Hematopoietic multipotent progenitor cell treated with erythropoietin and hydrocortisone succinate and interleukin-3 and kit ligand, for 4 days (in vitro differentiated cells): ENCODE data around the gene STARD6.
A peak's percentile ranks its signal among the peaks of the same experiment; 100 is the strongest.
"Not testable (repeated sequence)": the region's sequence is repeated elsewhere in the genome, so short reads cannot be mapped to it uniquely, and the experiment has no call there.

ENCODE experiments used
- DNase-seq: peaks from one replicate; pipeline ENCODE4 v3.0.0-alpha.2; 2015

STARD6 gene

DNA sequence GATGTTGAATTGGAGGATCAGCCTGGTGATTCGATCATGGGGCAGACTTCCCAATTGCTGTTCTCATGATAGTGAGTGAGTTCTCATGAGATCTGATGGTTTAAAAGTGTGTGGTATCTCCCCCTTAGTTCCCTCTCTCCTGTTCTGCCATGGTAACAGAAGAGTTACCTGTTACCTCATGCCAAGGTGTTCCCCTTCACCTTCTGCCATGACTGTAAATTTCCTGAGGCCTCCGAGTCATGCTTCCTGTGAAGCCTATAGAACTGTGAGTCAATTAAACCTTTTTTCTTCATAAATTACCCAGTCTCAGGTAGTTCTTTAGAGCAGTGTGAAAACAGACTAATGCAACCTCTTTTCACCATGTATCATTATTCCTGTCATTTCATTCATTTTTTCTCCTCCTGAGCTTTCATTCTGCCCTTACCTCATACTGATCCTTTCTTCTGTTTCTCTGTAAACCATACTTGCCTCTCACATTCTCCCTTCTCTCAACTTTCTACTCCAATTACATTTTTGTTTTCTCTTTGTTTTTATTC lies 22.0 kb downstream of the STARD6 start:
- no peak for DNase-seq

DNA sequence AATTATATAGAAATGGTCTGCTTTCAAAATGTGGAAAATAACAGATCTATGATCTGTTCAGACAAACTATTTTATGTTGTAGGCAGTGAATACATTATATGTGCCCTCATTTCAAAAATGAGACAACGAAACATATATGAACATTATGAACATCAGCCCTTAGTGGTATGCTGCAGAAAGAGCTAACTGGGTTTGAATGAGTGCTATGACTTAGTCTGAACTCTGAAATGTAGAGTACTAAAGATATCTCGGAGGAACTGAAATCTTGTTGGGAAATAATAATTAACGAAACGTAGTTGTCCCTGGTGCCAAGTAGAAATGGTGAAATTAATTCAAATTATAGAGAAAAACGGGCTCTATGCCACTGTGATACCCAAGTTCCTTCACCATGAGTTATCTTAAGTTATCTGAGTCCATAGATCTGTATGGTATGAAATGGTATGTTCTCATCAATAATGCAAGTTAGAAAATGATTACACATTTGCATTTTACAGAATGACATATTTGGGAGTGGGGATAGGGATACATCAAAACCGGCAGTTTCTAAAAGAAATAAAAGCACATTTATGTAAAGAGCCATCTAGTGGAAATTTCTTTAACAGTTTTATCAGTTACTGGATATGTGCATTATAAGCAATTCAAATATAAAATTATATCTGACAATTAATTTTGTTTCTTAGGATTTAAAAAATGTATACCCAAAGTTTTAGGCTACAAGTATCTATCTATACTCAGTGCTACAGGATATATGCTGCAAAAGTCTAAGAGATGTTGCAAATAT lies 26.7 kb downstream of the STARD6 start:
- DNase-seq, result peak; percentile 15

DNA sequence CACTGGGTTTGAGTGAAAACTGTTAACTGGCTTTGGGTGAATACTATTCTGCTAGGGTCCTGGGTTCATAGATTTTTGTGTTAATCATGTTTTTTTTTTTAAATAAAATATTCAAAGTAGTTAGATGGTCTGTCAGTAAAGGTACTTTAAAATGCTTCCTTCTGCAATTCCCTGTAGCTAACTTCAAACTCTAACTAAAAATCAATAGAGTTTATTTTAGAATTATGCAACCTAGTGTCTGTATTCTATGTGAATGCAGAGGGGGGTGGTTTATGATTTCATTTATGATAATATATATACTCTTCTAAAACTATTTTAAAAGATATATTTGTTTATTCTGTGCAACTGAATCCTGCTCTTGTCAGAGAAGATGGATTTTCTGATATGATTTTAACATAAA lies 27.9 kb downstream of the STARD6 start:
- no peak for DNase-seq

DNA sequence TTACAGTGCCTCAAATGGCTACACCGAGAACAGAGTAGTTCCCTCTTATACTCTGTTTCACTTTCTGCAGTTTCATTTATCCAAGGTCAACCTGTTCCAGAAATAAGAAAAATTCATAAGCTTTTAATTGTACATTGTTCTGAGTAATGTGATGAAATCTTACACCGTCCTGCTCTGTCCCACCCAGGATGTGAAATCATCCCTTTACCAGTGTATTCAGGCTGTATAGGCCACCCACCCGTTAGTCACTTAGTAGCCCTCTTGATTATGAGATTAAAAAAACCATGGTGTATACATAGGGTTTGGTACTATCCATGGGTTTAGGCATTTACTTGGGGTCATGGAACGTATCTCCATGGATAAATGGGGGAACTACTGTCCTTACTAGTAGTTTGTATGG lies 29.8 kb downstream of the STARD6 start:
- no peak for DNase-seq

DNA sequence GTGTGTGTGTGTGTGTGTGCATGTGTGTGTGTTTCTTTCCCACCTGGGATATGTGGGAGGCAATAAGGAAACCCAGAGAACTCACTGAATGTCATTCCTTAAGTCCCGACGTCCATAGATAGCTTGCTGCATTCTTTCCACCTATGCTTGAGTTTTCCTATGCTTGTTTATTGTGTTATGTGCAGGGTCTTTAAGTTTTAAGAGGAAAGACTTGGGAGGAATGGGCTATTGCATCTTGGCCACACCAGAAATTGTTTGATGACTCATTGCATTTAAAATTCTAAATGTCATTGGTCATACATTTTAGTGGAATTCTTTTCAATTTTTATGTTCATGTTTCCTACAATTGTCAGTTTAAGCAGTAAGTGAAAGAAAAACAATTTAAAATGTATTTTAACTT lies 33.7 kb downstream of the STARD6 start:
- no peak for DNase-seq

DNA sequence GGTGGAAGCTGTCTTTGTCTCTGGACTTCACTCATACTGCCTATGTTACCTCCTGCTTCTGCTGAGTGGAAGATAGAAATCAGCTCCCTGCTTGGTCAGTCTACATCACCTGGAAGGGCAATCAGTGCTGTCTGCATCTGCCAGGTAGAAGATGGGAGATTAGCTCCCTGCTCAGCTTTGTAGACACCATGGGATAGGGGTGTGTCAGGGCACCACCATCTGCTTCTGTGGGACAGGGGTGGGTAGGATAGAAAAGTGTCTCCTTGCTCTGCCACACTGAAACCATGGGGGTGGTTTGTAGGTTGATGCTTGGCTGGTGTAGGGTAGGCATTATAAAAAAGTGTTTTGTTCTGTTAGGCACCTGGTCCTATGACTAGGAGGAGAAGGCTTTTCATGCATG lies 34.1 kb downstream of the STARD6 start:
- DNase-seq, result no peak

DNA sequence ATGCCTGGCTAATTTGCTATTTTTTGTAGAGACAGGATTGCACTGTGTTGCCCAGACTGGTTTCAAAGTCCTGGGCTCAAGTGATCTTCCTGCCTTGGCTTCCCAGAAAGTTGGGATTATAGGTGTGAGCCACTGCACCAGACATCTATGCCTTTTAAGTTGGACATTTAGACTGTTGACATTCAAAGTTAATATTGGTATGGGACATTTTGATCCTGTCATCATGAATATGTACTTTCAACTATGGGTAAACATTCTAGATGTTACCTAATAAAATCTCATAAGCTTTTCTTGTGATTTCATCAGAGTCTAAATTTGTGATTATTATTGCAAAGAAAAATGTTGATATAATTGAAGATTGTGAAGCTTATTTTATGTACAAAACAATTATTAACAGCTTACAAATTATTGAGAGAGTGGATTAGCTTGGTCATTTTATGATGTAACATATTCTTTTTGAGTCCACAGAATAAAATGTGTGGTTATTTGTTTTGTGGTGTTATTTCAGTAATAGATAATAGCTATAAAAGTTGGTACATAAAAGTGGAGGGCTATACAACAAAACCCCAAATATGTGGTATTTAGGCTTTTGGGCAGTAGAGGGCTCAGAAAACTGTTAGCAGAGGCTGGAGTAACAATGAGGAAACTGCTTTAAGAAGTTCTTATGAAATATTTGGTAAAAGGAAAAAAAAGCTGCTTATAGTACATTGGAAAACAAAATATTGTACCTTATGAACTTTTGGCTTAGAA lies 41.4 kb downstream of the STARD6 start:
- peak; percentile 13 for DNase-seq

DNA sequence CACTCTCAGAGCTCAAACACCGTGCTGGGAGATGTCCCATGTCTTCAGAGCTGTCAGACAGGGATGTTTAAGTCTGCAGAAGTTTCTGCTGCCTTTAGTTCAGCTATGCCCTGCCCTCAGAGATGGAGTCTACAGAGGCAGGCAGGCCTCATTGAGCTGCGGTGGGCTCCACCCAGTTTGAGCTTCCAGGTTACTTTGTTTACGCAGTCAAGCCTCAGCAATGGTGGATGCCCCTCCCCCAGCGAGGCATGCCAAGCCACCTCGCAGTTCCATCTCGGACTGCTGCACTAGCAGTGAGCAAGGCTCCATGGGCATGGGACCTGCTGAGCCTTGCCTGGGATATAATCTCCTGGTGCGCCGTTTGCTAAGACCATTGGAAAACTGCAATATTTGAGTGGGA lies 48.1 kb downstream of the STARD6 start:
- not testable (repeated sequence) for DNase-seq

DNA sequence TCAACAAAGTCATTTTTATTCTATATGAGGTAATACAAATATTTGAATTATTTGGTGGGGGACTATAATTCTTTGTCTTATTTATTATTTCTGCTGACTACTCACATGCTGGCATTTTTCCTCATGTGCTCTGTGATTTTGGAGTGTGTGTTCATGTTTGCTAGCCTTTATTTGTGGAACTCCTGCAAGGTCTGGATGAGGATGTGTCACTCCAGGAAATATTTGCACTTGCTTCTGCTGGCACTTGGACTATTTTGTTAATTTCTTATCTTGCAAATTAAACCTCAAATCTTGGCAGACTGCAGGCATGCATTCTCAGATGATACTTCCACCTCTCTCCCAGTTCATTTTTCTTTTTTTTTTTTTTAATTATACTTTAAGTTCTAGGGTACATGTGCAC lies 54.2 kb downstream of the STARD6 start:
- DNase-seq, result no peak

DNA sequence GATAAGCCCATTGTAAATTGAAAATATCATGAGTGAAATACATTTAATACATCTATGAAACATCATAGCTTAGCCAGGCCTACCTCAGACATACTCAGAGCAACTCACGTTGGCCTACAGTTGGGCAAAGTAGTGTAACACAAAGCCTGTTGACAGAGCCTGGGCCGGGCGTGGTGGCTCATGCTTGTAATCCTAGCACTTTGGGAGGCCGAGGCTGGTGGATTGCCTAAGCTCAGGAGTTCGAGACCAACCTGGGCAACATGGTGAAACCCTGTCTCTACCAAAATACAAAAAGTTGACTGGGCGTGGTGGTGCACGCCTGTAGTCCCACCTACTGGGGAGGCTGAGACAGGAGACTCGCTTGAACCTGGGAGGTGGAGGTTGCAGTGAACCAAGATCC lies 58.7 kb downstream of the STARD6 start:
- not testable (repeated sequence) for DNase-seq

DNA sequence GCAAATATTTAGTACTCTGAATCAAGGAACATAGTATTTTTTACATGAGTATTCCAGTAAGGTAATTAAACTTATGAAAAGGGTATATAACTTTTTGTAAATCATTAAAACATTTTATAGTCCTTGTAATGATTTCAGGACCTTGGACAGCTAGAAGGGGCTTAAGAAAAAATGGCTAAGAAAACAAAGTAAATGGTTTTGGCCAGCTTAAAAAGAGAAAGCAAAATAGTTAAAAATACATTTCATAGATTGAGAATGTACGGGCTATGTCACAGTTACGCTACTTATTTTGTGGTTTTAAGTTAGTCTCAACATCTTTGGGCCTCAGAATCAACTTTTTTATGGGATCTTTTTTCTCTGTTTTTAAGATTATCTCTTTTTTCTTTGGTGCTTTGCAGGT lies 61.6 kb downstream of the STARD6 start:
- DNase-seq, result peak; percentile 57

DNA sequence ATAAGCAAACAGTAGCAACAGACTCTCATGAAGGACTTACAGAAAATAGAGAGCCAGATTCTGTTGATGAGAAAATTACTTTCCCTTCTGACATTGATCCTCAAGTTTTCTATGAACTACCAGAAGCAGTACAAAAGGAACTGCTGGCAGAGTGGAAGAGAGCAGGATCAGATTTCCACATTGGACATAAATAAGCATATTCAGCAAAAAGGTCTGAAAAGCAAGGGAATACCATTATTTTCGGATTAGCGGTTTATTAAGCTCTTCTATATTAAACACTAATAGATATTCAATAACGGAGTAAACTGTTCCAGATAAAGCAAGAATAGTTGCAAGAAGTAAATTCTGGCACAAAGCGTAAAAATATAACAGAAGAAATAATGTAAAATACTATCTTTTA lies 63.4 kb downstream of the STARD6 start:
- DNase-seq, result no peak

DNA sequence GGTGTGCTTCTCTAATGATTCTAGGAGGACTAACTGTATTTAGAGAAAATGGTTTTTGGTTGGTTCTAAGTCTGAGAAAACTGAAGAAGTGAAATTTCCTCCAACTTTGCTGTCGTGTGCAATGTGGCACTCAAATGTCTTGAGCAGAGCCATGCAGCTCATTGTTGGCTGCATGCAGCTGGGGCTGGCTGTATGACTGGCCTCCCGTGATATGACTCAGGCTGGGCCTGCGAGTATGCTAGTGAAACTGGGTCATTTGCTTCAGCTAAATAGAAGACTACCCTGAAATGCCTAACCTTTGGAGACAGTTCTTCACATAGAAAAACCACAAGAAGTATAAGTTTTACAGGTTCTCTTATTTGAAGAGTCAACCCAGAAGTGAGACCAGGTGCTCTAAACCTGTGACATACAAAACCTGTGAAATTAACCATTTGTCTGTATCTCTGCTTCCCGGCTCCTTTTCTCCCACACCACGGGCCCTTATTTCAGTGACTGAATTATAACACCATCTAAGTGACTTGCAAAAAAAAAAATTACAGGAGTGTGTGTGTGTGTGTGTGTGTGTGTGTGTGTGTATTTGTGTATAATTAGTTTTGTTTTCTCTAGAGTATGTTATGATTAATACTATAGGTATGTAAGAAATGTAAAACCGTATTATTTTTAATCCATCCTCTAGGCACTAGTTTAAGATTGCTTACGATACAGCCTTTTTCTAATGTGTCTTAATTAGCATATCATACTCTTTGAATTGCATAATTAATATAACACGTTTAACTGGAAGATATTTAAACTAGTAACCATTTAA lies 72.5 kb downstream of the STARD6 start:
- no peak for DNase-seq

DNA sequence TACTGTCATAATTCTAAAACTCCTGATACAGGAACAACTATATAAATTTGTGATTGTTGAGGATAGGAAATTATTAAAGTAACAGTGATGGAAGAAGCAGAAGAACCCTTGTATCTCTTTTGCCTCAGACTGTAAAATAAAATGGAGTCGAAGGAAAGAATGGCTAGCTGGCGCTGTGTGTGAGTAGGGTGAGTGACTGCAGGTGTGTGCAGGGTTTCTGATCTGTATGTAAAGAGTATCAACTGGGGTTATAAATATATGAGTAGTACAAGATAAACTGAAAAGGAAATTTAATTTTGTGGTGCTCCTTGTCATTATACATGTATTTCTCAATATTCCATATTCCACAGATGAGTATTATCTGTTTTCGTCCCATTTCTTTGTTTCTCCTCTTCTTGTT lies 73.1 kb downstream of the STARD6 start:
- DNase-seq, result no peak

DNA sequence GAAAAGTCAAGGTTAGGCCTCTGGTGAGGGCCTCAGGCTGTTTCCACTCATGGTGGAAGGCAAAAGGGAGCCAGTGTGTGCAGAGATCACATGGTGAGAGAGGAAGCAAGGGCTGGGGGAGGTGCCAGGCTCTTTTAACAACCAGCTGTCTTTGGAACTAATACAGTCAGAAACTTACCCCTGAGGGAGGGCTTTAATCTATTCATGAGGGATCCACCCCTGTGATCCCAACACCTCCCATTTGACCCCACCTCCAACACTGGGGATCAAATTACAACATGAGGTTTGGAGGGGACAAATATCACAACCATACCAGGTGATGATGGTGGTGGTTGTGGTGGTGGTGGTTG lies 77.5 kb downstream of the STARD6 start:
- DNase-seq, result peak; percentile 5

DNA sequence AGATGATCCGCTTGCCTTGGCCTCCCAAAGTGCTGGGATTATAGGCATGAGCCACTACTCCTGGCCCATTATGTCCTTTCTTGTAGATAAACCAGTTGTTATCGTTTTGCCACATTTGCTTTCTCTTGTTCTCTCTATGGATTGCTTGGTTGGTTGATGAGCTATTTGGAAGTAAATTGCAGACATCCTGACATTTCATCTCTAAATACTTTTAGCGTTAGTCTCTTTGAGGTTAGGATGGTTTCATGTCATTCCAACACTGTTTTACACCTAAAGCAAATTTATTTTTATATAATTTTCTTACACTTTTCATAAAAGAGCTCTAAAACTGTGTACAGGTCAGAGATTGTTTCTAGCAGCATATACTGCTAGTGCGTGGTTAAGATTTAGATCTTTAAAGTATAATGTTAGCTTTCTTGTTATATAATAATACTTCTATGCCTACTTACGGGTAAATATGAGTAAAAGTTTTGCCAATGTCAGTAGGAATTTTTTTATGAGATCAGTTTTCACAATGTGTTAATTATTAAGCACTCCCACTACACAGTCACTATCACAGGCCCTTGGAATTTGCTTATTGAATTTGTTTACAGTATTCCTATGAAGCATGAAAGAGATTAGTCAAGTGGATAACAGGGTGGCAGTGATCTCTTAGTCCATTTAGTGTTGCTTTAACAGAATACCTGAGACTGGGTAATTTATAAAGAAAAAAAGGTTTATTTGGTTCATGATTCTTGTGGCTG lies 78.0 kb downstream of the STARD6 start:
- DNase-seq, result no peak

DNA sequence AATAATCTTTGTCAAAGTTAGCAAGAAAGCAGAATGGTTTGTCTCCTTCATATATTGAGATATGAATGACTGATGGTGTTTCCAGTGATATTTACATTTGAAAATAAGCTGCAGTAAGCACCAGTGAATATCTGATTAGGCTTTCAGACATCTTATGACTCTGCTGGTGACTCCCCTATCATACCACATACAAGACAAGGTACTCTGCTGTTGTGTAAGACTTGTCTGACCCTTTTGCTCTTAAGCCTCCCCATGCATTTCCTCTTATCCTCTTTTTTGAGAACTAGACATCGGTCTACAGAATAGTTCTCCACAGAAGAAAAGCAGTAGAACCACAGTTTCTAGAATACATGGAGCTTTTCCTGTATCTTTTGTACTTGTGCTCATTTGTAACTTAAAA lies 79.0 kb downstream of the STARD6 start:
- no peak for DNase-seq

DNA sequence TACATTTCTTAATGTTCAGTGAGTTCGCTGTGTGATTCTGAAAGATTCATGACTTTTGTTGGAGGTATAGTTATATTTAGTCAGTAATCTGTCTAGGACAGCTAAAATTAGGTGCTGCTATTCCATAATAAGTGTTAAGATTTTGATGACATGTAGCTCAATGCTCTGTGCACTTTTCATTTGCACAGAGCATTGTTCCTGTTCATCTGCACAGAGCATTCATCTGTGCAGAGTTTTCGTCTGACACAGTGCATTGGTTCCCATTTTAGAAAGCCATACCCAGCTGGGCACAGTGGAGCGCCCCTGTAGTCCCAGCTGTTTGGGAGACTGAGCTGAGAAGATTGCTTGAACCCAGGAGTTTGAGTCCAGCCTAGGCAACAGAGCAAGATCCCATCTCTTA lies 79.8 kb downstream of the STARD6 start:
- no peak for DNase-seq
